Measurements from ENCODE around the gene USP49.

- TF ChIP-seq CTCF (IDR thresholded peaks at IDR 0.05), result no peak
- no peak for TF ChIP-seq ZFX (IDR thresholded peaks at IDR 0.05; ENCODE audit: borderline replicate concordance)
Measured at GRCh38 chr6:41824571-41825569, 70.3 kb downstream of the USP49 start.

All from 22Rv1 (cell line).